Activated naive CD4-positive, alpha-beta T cell treated with anti-CD3 and anti-CD28 coated beads, Interleukin-2, amount 50 U/mL, for 16 hours (primary cell): ENCODE measurements around the gene SND1.
A peak's percentile ranks its signal among the peaks of the same experiment; 100 is the strongest.

Source experiments
- DNase-seq: peaks from one replicate; pipeline ENCODE4 v3.0.0-alpha.2; 2020

The SND1 gene

GRCh38 chr7:127651556-127652332, at the start of gene SND1:
Gene SND1 (plus strand): TSS chr7:127652194. CDS start chr7:127652374, 180 bp downstream.
- peak; percentile 99 for DNase-seq

GRCh38 chr7:127608446-127608845, 43.5 kb upstream of the SND1 start:
- DNase-seq: no peak

- no peak for DNase-seq
These were observed 42.7 kb upstream of the SND1 start for GRCh38 chr7:127609297-127609696.

- DNase-seq: no peak
These were observed 39.7 kb upstream of the SND1 start for GRCh38 chr7:127612263-127612662.

- DNase-seq: no peak
These were observed 35.3 kb upstream of the SND1 start for GRCh38 chr7:127616724-127617123.

- DNase-seq: no peak
These were observed 34.0 kb upstream of the SND1 start, which contains the start of gene PAX4 for GRCh38 chr7:127618042-127618441. Gene PAX4 (minus strand): TSS chr7:127618142. CDS start chr7:127615928, 2,214 bp downstream.

- DNase-seq: no peak
These were observed 33.2 kb upstream of the SND1 start for GRCh38 chr7:127618775-127619174.

GRCh38 chr7:127619681-127620405, 32.2 kb upstream of the SND1 start:
- DNase-seq: no peak

- DNase-seq: no peak
These were observed 31.4 kb upstream of the SND1 start for GRCh38 chr7:127620406-127621233.

- DNase-seq: no peak
These were observed 26.7 kb upstream of the SND1 start for GRCh38 chr7:127625331-127625730.

GRCh38 chr7:127628445-127628844, 23.5 kb upstream of the SND1 start:
- no peak for DNase-seq

GRCh38 chr7:127629268-127629854, 22.6 kb upstream of the SND1 start:
- DNase-seq: peak; percentile 28

GRCh38 chr7:127632276-127632910, 19.6 kb upstream of the SND1 start:
- DNase-seq: no peak

GRCh38 chr7:127635659-127636285, 16.2 kb upstream of the SND1 start:
- DNase-seq: no peak

GRCh38 chr7:127638197-127638596, 13.8 kb upstream of the SND1 start:
- DNase-seq: no peak

GRCh38 chr7:127644484-127644883, 7.5 kb upstream of the SND1 start:
- no peak for DNase-seq

- DNase-seq: no peak
These were observed 4.4 kb upstream of the SND1 start for GRCh38 chr7:127647636-127648035.

GRCh38 chr7:127648986-127649385, 3.0 kb upstream of the SND1 start:
- no peak for DNase-seq

- DNase-seq: no peak
These were observed 993 bp upstream of the SND1 start for GRCh38 chr7:127650847-127651555.

- DNase-seq: no peak
These were observed 597 bp downstream of the SND1 start for GRCh38 chr7:127652333-127653248.
